HG03442 (cell line): ENCODE data around the gene EPB41L4B.
"Not testable (repeated sequence)": the region's sequence is repeated elsewhere in the genome, so short reads cannot be mapped to it uniquely, and the experiment has no call there.

ENCODE experiments used
- ATAC-seq: cut with Tn5 transposase; IDR thresholded peaks from one replicate; pipeline ENCODE4 v1.9.1; 2021; ENCODE audit warnings: mild to moderate bottlenecking, moderate library complexity; ENCODE audit not compliant: unreplicated experiment

The EPB41L4B gene

DNA sequence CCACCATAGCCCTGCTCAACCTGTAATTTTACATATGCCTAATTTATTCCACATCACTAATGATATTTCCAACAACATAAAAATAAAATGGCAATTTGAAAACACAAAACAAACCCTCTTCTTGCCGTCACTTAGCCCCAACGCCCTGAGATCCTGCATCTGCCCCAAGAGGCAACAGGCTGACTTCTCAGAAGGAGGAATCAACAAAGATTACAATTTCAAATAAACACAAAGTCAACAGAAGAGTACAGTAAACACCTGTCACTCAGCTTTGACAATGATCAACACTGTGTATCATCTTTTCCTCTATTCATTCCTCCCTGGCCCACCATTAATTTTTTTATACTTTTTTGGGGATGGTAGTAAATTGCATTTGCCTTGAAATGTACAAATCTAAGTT, 19.8 kb downstream of the EPB41L4B start:
- no peak for ATAC-seq

- ATAC-seq = no peak
These were observed 21.0 kb downstream of the EPB41L4B start for GRCh38 chr9:109299891-109300290.

DNA sequence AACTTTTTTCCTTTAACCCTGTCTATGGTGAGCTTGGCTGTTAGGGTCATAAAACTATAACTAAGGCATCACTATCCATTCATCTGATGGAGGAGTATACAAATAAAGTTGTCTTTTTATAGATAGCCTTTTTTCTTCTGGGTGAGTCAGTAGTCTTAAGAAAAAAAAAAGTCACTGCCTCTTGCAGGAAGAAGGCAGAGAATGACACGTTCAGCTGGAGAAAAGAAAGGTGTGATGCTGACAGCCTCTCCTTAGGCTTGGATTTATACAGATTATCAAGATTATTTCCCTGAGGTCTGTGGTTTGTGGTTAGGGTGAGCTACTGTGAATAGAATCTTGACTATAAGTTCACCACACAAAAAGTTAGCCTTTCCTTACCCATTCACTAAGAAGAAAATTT, 23.0 kb downstream of the EPB41L4B start:
- ATAC-seq = no peak

DNA sequence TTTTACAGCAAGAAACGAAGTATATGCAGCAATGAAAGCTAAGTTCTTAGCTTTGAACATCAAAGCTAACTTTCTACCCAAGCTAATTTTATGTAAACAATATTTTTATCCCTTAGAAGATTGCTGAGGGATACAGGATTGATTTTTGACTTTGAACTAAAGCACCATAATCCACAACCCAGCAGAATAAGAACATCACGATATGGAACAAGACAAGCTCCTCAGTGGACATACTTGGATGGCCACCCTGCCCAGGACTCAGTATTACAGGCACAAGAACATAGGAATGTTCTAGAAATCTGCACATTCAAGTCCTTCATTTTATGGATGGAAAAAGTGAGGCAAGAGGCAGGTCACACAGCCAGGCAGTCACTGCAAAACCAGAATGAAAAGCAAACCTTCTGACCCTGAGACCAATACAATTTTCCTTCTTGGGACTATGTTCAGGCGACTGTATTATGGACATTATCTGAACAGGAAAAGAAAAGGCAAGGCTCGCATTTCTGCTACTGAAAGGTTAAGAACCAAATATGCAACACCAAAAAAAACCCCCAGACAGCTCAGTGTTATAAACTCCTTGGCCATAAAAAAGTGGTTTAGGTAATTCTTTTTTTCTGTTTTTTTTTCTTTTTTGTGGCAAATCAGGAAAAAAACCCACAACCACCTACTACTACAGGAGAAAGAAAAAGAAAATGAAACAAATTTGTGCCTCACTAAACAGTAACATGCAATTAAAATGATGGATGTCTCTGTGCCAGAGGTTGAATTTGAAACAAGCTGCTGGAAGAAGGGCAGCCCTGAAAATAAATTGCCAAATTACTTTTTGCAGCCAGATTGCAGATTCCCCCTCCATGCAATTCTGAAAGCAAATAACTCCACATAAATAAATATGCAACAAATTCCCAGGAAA, 25.4 kb downstream of the EPB41L4B start:
- ATAC-seq = no peak

- no peak for ATAC-seq
These were observed 30.5 kb downstream of the EPB41L4B start for GRCh38 chr9:109290385-109290784.

GRCh38 chr9:109289931-109290330, 30.9 kb downstream of the EPB41L4B start:
- no peak for ATAC-seq

GRCh38 chr9:109289186-109289585, 31.7 kb downstream of the EPB41L4B start:
- ATAC-seq = no peak

DNA sequence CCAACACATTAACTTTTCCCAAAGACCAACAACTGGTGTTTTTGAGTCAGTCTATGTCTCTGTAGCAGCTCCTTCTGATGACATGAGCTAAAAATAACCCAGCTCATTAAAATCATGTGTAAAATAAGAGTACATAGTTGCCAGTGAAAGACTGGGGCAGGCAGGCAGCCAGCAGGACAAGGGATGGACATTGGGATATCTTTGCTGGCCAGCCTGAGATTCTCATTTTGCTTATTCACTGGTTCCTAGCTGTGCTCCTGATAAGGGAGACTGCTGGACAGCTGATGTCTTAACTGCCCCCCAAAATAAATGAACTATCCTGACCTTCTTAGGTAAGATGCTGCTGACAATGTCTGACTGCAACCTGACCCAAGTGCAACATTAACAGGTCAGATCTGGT, 33.9 kb downstream of the EPB41L4B start:
- no peak for ATAC-seq

GRCh38 chr9:109286571-109286977, 34.3 kb downstream of the EPB41L4B start:
- ATAC-seq = no peak

GRCh38 chr9:109283672-109284071, 37.2 kb downstream of the EPB41L4B start:
- ATAC-seq = not testable (repeated sequence)

DNA sequence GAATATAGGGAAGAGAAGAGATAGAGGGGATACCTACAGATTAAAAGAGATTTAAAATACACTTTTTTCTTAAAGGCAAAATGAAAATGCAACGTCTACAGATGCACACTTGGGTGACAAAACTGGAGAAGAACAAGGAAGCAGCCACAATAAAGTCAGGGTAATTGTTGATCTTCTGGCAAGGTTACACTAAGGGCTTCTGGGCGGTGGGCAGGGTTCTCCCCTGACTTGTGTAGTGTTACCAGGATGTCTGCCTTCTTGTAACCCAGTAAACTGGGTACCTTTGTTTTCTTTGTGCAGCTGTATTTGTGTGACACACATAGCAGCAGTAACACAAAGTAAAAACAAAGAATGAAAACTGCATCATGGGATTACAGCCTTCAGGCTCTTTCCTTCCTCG, 37.8 kb downstream of the EPB41L4B start:
- no peak for ATAC-seq

DNA sequence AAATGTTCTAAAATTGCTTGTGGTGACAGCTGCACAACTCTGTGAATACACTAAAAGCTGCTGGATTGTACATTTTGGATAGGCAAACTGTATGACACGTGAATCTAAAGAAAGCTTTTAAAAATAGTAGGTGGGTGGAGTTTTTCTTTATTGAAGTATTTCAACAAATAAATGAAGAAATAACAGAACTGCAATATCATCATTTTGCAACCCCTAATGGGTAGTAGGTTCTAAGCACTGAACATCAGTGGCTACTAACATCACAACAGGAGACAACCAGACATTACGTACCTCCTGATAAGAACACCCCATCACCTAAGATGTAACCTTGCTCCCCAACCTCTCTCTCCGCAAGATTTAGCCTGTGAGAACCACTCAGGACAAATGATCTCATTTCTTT, 38.6 kb downstream of the EPB41L4B start:
- ATAC-seq = no peak

GRCh38 chr9:109281518-109281917, 39.3 kb downstream of the EPB41L4B start:
- ATAC-seq = no peak

- no peak for ATAC-seq
These were observed 42.0 kb downstream of the EPB41L4B start for GRCh38 chr9:109278848-109279247.

- no peak for ATAC-seq
These were observed 42.6 kb downstream of the EPB41L4B start for GRCh38 chr9:109278216-109278615.

GRCh38 chr9:109277451-109277850, 43.4 kb downstream of the EPB41L4B start:
- no peak for ATAC-seq

DNA sequence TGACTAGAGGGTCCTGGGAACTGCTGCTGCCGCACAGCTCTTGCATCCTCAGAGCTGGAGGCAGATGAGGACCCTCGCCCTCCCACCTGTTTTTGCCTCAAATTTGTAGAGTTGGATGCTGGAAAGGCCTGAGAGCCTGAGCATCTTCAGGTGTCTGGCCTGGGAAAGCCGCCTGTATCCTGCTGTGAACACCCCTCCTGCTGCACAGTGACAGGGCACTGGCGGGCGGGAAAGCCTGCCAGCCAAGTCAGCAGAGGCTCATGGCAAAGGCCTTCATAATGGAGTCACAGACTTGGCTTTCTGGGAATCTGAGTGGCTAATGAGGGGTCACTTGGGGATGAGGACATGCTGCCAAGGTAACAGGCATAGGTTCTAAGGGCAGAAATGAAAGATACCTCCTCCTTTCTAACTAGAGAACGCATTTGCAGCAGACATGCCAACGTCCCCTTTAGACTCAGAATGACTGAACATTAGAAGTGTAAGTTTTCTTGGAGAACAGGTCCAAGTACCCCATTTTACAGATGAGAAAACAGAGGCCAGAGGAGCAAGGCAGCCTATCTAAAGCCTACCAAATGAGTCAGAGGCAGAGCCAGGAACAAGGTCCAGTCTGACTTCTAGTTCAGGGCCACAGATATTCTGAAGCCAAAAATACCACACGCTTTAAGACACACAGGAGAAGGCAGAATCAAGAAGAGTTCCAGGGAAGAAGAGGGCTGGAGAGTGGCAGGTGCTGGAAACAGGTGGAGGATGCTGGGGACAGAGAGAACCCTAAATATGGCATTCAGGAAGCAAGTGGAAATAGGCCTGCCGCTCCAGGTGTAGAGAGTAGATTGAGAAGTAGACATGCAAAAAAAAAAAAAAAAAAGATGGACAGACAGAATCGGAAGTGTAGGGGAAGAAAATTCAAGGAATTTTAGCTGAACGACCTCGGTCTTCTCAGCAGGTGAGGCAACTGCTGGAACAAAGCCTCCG, 44.1 kb downstream of the EPB41L4B start:
- ATAC-seq = no peak

- no peak for ATAC-seq
These were observed 45.8 kb downstream of the EPB41L4B start for GRCh38 chr9:109274884-109275730.

DNA sequence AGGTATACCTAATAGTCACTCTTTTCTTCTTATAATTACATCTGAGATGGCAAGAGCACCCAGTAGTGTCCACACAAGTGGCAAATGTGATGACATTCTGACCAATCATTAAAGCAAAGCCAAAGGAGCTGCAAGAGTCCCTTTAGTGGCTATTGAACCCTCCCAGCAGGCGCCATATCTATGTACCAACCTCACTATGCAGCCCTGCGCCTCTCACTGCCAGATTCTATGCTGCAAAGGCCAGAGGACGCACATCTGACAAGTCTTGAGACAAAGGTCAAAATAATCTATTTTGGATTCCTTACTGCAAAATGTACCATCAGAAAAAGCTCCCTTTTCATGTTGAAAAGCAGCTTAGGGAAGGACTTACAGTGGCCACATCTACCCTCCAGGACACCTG, 47.0 kb downstream of the EPB41L4B start:
- ATAC-seq = no peak

DNA sequence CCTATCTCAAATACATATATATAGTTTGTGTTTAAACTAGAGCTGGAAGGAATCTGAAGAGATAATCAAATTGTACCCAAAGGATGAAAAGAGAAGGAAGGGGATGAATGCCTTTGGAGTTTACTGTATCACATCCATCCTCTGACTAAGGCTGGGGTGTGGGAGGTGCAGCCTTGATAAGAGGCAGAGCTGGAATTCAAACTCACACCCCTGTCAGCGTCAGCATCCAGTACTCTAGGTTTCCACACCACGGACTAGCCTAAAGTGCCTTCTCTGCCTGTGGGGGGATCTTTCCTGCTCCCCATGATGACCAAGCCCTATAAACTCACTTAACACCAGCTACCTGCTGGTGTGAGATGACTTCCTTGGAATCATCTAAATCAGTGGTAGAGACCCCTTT, 48.1 kb downstream of the EPB41L4B start:
- ATAC-seq = no peak

GRCh38 chr9:109272045-109272444, 48.8 kb downstream of the EPB41L4B start:
- ATAC-seq = no peak
